Fibroblast of lung (primary cell): ENCODE results near the gene SLC30A5. TPM values are rescaled to one million over a fixed set of nuclear protein-coding genes. Genes with fewer than 3 reads are reported as not detected.

Experiments
- DNase-seq, 2 donors: peaks; one replicate each; pipeline versions ENCODE4 v3.0.0 to v3.0.0-alpha.2; 2010; ENCODE audit warnings: low read depth in 2 of 2
- H2AFZ ChIP-seq: 2 replicates; pipeline ENCODE4 v1.5.1; 2012; ENCODE audit warnings: low read length, control low read depth, inconsistent platforms
- H3K27ac ChIP-seq: 2 replicates; pipeline ENCODE4 v1.5.1; 2011; ENCODE audit warnings: low read length, control low read depth; ENCODE audit not compliant: insufficient read depth
- H3K27me3 ChIP-seq: 2 replicates; pipeline ENCODE4 v1.5.1; 2011; ENCODE audit warnings: mild to moderate bottlenecking, low read length; ENCODE audit not compliant: control insufficient read depth, insufficient read depth
- H3K36me3 ChIP-seq: 2 replicates; pipeline ENCODE4 v1.5.1; 2011; ENCODE audit warnings: low read length; ENCODE audit not compliant: control insufficient read depth, insufficient read depth
- H3K4me1 ChIP-seq: 2 replicates; pipeline ENCODE4 v1.5.1; 2011; ENCODE audit warnings: low read length; ENCODE audit not compliant: control insufficient read depth, insufficient read depth; ENCODE audit errors: extremely low read depth
- H3K4me2 ChIP-seq: 2 replicates; pipeline ENCODE4 v1.5.1; 2011; ENCODE audit warnings: low read length, control low read depth; ENCODE audit not compliant: insufficient read depth; ENCODE audit errors: extremely low read depth
- H3K4me3 ChIP-seq, 4 experiments: fragments of 200-600 bp in 1 of 4; sonication (generic) in 1 of 4; replicated peaks in 1 of 4; 2 replicates each; pipeline ENCODE4 v1.5.1; 2011 to 2016; ENCODE audit warnings: low read length in 4 of 4, low read depth in 3 of 4, mild to moderate bottlenecking in 3 of 4, control low read depth in 2 of 4, inconsistent platforms in 1 of 4, mixed read lengths in 1 of 4; ENCODE audit not compliant: insufficient read depth in 1 of 4; ENCODE audit errors: control extremely low read depth in 1 of 4
- H3K79me2 ChIP-seq: 2 replicates; pipeline ENCODE4 v1.5.1; 2012; ENCODE audit warnings: mild to moderate bottlenecking, low read length, inconsistent platforms; ENCODE audit not compliant: control insufficient read depth, insufficient read depth
- H3K9ac ChIP-seq: 2 replicates; pipeline ENCODE4 v1.5.1; 2011; ENCODE audit warnings: mild to moderate bottlenecking, low read length, control low read depth; ENCODE audit not compliant: insufficient read depth
- H3K9me3 ChIP-seq: 2 replicates; pipeline ENCODE4 v1.5.1; 2012; ENCODE audit warnings: low read depth, low read length; ENCODE audit not compliant: control insufficient read depth, insufficient read depth
- H4K20me1 ChIP-seq: 2 replicates; pipeline ENCODE4 v1.5.1; 2011; ENCODE audit warnings: low read length; ENCODE audit not compliant: control insufficient read depth, insufficient read depth; ENCODE audit errors: extremely low read depth
- CTCF ChIP-seq, 2 donors: IDR thresholded peaks in 1 of 2; conservative IDR thresholded peaks in 1 of 2; 1 replicate in 1 of 2; 2 replicates in 1 of 2; pipeline ENCODE4 v1.5.1; 2011 to 2012; ENCODE audit warnings: low read length in 2 of 2, control low read depth in 1 of 2, inconsistent platforms in 1 of 2, low read depth in 1 of 2, mild to moderate bottlenecking in 1 of 2
- EZH2 ChIP-seq: IDR thresholded peaks from 2 replicates; pipeline ENCODE4 v1.5.1; 2012; ENCODE audit warnings: low read length, control low read depth, mild to moderate bottlenecking; ENCODE audit errors: missing control alignments
- polyA plus RNA-seq, 2 donors: library from polyadenylated mRNA; depleted of rRNA in 1 of 2; stranded (reverse) in 1 of 2; unstranded in 1 of 2; fragments of >200 nt; gene quantifications; 2 replicates each; pipeline ENCODE4 v1.2.1, GENCODE V29; 2011 to 2012; ENCODE audit warnings: missing spikeins in 1 of 2
- total RNA-seq: library from RNA; depleted of rRNA; stranded (reverse); fragments of >200 nt; gene quantifications from 2 replicates; pipeline ENCODE4 v1.2.1, GENCODE V29; 2014

The SLC30A5 gene
- total and polyA plus RNA-seq, 2 donors (not counting 1 experiment from before 2014, with no cell fraction given): 48.0 to 97.1 TPM

DNA sequence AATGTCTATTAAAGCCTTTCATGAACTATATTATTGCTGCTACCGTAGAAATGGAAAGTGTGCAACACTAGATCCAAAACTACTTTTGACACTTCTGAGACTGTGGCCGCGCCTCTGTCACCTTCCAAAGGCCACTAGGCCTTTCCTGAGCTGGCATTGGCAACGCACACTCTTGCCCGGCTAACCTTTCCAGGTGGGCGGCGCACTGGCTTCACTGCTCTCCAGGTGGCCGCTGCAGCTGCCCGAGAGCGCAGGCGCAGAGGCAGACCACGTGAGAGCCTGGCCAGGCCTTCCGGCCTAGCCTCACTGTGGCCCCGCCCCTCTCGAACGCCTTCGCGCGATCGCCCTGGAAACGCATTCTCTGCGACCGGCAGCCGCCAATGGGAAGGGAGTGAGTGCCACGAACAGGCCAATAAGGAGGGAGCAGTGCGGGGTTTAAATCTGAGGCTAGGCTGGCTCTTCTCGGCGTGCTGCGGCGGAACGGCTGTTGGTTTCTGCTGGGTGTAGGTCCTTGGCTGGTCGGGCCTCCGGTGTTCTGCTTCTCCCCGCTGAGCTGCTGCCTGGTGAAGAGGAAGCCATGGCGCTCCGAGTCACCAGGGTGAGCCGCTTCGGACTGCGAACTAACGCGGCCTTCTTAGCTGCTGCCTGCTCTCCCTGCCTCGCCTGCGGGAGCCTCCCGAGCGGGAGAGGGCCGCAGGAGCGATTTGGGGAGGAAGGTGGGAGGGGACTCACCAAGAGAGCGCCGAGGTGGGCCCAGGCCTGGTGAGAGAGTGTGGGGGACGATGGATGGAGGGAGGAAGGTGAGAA is 73.1 kb downstream of the SLC30A5 start, which contains the start of gene CCNB1:
CCNB1 (plus strand) TSS at position 465 of the 807 bp plus-strand sequence; CDS start at position 578, 113 bp downstream.
- peak within 1 kb of the TSS; percentile 74 for H3K4me2 ChIP-seq
- no peaks in the 10 kb centered on the region for H4K20me1 ChIP-seq
- no peaks in the 10 kb centered on the region for H3K9me3 ChIP-seq
- peak; percentile 95 for DNase-seq
- H3K79me2 ChIP-seq: peaks cover 36% of the 10 kb centered on the region
- TF ChIP-seq CTCF (conservative IDR thresholded peaks at IDR 0.05 in 1 of 2, IDR thresholded peaks at IDR 0.05 in 1 of 2; ENCODE audit: low read depth in 1 of 2, low read length in 2 of 2): no peak
- no peak for TF ChIP-seq EZH2
- peaks cover 3% of the 10 kb centered on the region for H3K4me1 ChIP-seq
- no peaks in the 10 kb centered on the region for H3K36me3 ChIP-seq
- H3K4me3 ChIP-seq: peak within 1 kb of the TSS; percentile 80 to 98 (median 94)
- peak within 1 kb of the TSS; percentile 70 for H3K9ac ChIP-seq
- H3K27ac ChIP-seq: peak within 1 kb of the TSS; percentile 88
- H2AFZ ChIP-seq: peak within 1 kb of the TSS; percentile 95
- H3K27me3 ChIP-seq: no peaks in the 10 kb centered on the region

GRCh38 chr5:69167493-69167855 is 73.7 kb downstream of the SLC30A5 start:
- Histone ChIP-seq H2AFZ (peak overlapping the region; percentile 95), H3K27me3 (no peaks in the 10 kb centered on the region), H3K36me3 (no peaks in the 10 kb centered on the region), H3K79me2 (peaks cover 37% of the 10 kb centered on the region), H3K9ac (peak overlapping the region; percentile 70), H4K20me1 (no peaks in the 10 kb centered on the region), H3K4me2 (peak overlapping the region; percentile 74), H3K4me1 (peaks cover 3% of the 10 kb centered on the region), H3K9me3 (no peaks in the 10 kb centered on the region), H3K4me3 (peak overlapping the region; percentile 80 to 98 (median 94)), H3K27ac (peak overlapping the region; percentile 88)
- TF ChIP-seq EZH2 (no peak), CTCF (conservative IDR thresholded peaks at IDR 0.05 in 1 of 2, IDR thresholded peaks at IDR 0.05 in 1 of 2; ENCODE audit: low read depth in 1 of 2, low read length in 2 of 2) (no peak)
- peak in 1 of 2 donors; percentile 14 for DNase-seq

GRCh38 chr5:69167929-69168328 is 74.1 kb downstream of the SLC30A5 start:
- peak overlapping the region; percentile 88 for H3K27ac ChIP-seq
- H3K9ac ChIP-seq: peak overlapping the region; percentile 70
- no peaks in the 10 kb centered on the region for H3K27me3 ChIP-seq
- no peak for DNase-seq
- H3K4me1 ChIP-seq: peaks cover 3% of the 10 kb centered on the region
- no peak for TF ChIP-seq CTCF (conservative IDR thresholded peaks at IDR 0.05 in 1 of 2, IDR thresholded peaks at IDR 0.05 in 1 of 2; ENCODE audit: low read depth in 1 of 2, low read length in 2 of 2)
- no peak for TF ChIP-seq EZH2
- H4K20me1 ChIP-seq: no peaks in the 10 kb centered on the region
- peak overlapping the region; percentile 74 for H3K4me2 ChIP-seq
- no peaks in the 10 kb centered on the region for H3K9me3 ChIP-seq
- peak overlapping the region; percentile 9 for H2AFZ ChIP-seq
- H3K79me2 ChIP-seq: peaks cover 37% of the 10 kb centered on the region
- H3K36me3 ChIP-seq: peaks cover 1% of the 10 kb centered on the region
- peak overlapping the region; percentile 80 to 98 (median 94) for H3K4me3 ChIP-seq
